PC-9 (cell line): ENCODE data around the gene CTDSP1. TPM values are rescaled to one million over a fixed set of nuclear protein-coding genes. Genes with fewer than 3 reads are reported as not detected.

Source experiments
- BruUV-seq: library from RNA; stranded (reverse); fragments of 400-500 nt; replicated peaks from 2 replicates; lab custom pipeline; 2021; lab: Mats Ljungman, UMichigan
- CTCF ChIA-PET: fragments of 300-600 bp; sonication (Branson Sonifier 250); formaldehyde crosslinking; loops from one replicate; lab custom pipeline; 2022; ENCODE audit warnings: antibody characterized with exemption; lab: Charles Lee
- POLR2A ChIA-PET: fragments of 300-600 bp; sonication (Branson Sonifier 250); formaldehyde crosslinking; loops from one replicate; lab custom pipeline; 2022; ENCODE audit warnings: antibody characterized with exemption; ENCODE audit not compliant: unreplicated experiment; lab: Charles Lee
- DNase-seq, 2 experiments: peaks; one replicate each; pipeline versions ENCODE4 v3.0.0 to v3.0.0-alpha.2; 2015 to 2022; ENCODE audit warnings: mixed read lengths in 1 of 2
- H2AFZ ChIP-seq: fragments of 200-600 bp; sonication (generic); 2 replicates; pipeline ENCODE4 v1.8.1; 2017; ENCODE audit warnings: antibody characterized with exemption
- H3F3A ChIP-seq: fragments of 200-600 bp; sonication (generic); 2 replicates; pipeline ENCODE4 v1.8.1; 2017; ENCODE audit warnings: antibody characterized with exemption, mild to moderate bottlenecking, low read depth; ENCODE audit not compliant: insufficient read depth
- H3K27ac ChIP-seq: fragments of 200-600 bp; sonication (generic); 2 replicates; pipeline ENCODE4 v1.6.1; 2016; ENCODE audit warnings: mixed run types
- H3K27me3 ChIP-seq: fragments of 200-600 bp; sonication (generic); 2 replicates; pipeline ENCODE4 v1.6.1; 2016; ENCODE audit warnings: low read depth, mixed run types; ENCODE audit not compliant: insufficient read depth
- H3K36me3 ChIP-seq: fragments of 200-600 bp; sonication (generic); 2 replicates; pipeline ENCODE4 v1.6.1; 2016; ENCODE audit warnings: low read depth, mixed run types
- H3K4me1 ChIP-seq: fragments of 200-600 bp; sonication (generic); replicated peaks from 2 replicates; pipeline ENCODE4 v1.6.1; 2016; ENCODE audit warnings: mixed run types; ENCODE audit not compliant: insufficient read depth
- H3K4me2 ChIP-seq: fragments of 200-600 bp; sonication (generic); 2 replicates; pipeline ENCODE4 v1.6.1; 2017; ENCODE audit warnings: mixed run types
- H3K4me3 ChIP-seq: fragments of 200-600 bp; sonication (generic); 2 replicates; pipeline ENCODE4 v1.6.1; 2016; ENCODE audit warnings: mixed run types
- H3K79me2 ChIP-seq: fragments of 200-600 bp; sonication (generic); 2 replicates; pipeline ENCODE4 v1.6.1; 2017; ENCODE audit warnings: low read depth, mixed run types
- H3K9me2 ChIP-seq: fragments of 200-600 bp; sonication (generic); 2 replicates; pipeline ENCODE4 v1.8.1; 2017; ENCODE audit warnings: mild to moderate bottlenecking; ENCODE audit not compliant: insufficient read depth
- H3K9me3 ChIP-seq: fragments of 200-600 bp; sonication (generic); 2 replicates; pipeline ENCODE4 v1.8.1; 2016; ENCODE audit warnings: low read depth; ENCODE audit not compliant: insufficient read depth
- H4K20me1 ChIP-seq: fragments of 200-600 bp; sonication (generic); 2 replicates; pipeline ENCODE4 v1.8.1; 2017; ENCODE audit not compliant: insufficient read depth
- CTCF ChIP-seq: fragments of 200-600 bp; sonication (generic); conservative IDR thresholded peaks from 2 replicates; pipeline ENCODE4 v1.6.1; 2017; ENCODE audit warnings: mixed run types, antibody characterized with exemption, mild to moderate bottlenecking, moderate library complexity
- EZH2 ChIP-seq: fragments of 200-600 bp; sonication (generic); IDR thresholded peaks from 2 replicates; pipeline ENCODE4 v1.8.0; 2017; ENCODE audit warnings: antibody characterized with exemption, low read depth
- intact Hi-C: fragments of 100-400 bp; cut with micrococcal nuclease; formaldehyde crosslinking; loops from one replicate; pipeline ENCODE4 v1.10.0; 2022; ENCODE audit not compliant: unreplicated experiment
- total RNA-seq: library from RNA; stranded (reverse); gene quantifications from 2 replicates; pipeline ENCODE4 v1.2.3, GENCODE V29; 2021

Gene CTDSP1
- total RNA-seq, 1 experiment from 2014 or later = 61.8 TPM

- no peaks in the 10 kb centered on the region for H3K79me2 ChIP-seq
- H3K36me3 ChIP-seq = no peaks in the 10 kb centered on the region
- no peak overlapping the region for H3K27ac ChIP-seq
- H3K27me3 ChIP-seq = no peaks in the 10 kb centered on the region
- H3K4me2 ChIP-seq = peak overlapping the region; percentile 77
- intact Hi-C loops = no loop called here
- no peaks in the 10 kb centered on the region for H3K9me3 ChIP-seq
- DNase-seq = no peak
- no peaks in the 10 kb centered on the region for H3K9me2 ChIP-seq
- H2AFZ ChIP-seq = peak overlapping the region; percentile 75; the same call in 1 of the 2 replicates
- H3F3A ChIP-seq = no peaks in the 10 kb centered on the region
- ChIA-PET CTCF (no interaction called here), POLR2A (interaction anchor here (0.6 to 0.7 kb wide), 2 partner anchors 113 to 230 kb away, joined by 5 read pairs; no protein-coding TSS in a partner anchor)
- H3K4me1 ChIP-seq = no peaks in the 10 kb centered on the region
- BruUV-seq = no TSS peak
- no peaks in the 10 kb centered on the region for H4K20me1 ChIP-seq
- H3K4me3 ChIP-seq = peak overlapping the region; percentile 51; the same call in 1 of the 2 replicates
- no peak for TF ChIP-seq EZH2
- no peak for TF ChIP-seq CTCF
Measured at GRCh38 chr2:218386505-218387368, 12.9 kb upstream of the CTDSP1 start.

GRCh38 chr2:218387369-218388194, 12.1 kb upstream of the CTDSP1 start:
- H3K79me2 ChIP-seq = no peaks in the 10 kb centered on the region
- ChIA-PET CTCF (no interaction called here), POLR2A (interaction anchor here (0.7 kb wide), 3 partner anchors 93 to 229 kb away, joined by 3 to 5 read pairs (median 3); no protein-coding TSS in a partner anchor)
- no peak for TF ChIP-seq EZH2
- no peak for TF ChIP-seq CTCF
- H3K4me1 ChIP-seq = no peaks in the 10 kb centered on the region
- no peaks in the 10 kb centered on the region for H3K27me3 ChIP-seq
- intact Hi-C loops = no loop called here
- no peaks in the 10 kb centered on the region for H3K9me2 ChIP-seq
- peak overlapping the region; percentile 51; the same call in 1 of the 2 replicates for H3K4me3 ChIP-seq
- H3K9me3 ChIP-seq = no peaks in the 10 kb centered on the region
- H3F3A ChIP-seq = peaks cover 1% of the 10 kb centered on the region; the same call in 1 of the 2 replicates
- H3K36me3 ChIP-seq = no peaks in the 10 kb centered on the region
- no peaks in the 10 kb centered on the region for H4K20me1 ChIP-seq
- 0 out of 2 replicates have a peak overlapping the region, but pooled peaks have one; percentile 23 for H3K27ac ChIP-seq
- BruUV-seq = no TSS peak
- H3K4me2 ChIP-seq = peak overlapping the region; percentile 77
- DNase-seq = peak; percentile 59 to 72
- peak overlapping the region; percentile 75 for H2AFZ ChIP-seq
